ENCODE data around the gene ABHD12.

GRCh38 chr20:25293507-25293906 lies 97.1 kb downstream of the ABHD12 start:
- TF ChIP-seq CTCF (IDR thresholded peaks at IDR 0.05) (no peak), EP300 (IDR thresholded peaks at IDR 0.05) (no peak), POLR2AphosphoS5 (IDR thresholded peaks at IDR 0.05) (no peak)
